Neural crest cell (in vitro differentiated cells): ENCODE measurements around the gene SLC5A3. TPM values are rescaled to one million over a fixed set of nuclear protein-coding genes. Genes with fewer than 3 reads are reported as not detected.

Source experiments
- DNase-seq: peaks from one replicate; pipeline ENCODE4 v3.0.0; 2021; ENCODE audit warnings: low read depth, mixed read lengths, low spot score
- H3K27ac Mint-ChIP-seq: one replicate; pipeline ENCODE4 v1.8.0; 2021; ENCODE audit warnings: mild to moderate bottlenecking, mixed read lengths; ENCODE audit not compliant: unreplicated experiment
- H3K27me3 Mint-ChIP-seq: 2 replicates; pipeline ENCODE4 v1.8.0; 2021; ENCODE audit warnings: low read depth, mild to moderate bottlenecking, mixed read lengths
- H3K36me3 Mint-ChIP-seq: 2 replicates; pipeline ENCODE4 v1.8.0; 2021; ENCODE audit warnings: low read depth, mild to moderate bottlenecking, mixed read lengths
- H3K4me1 Mint-ChIP-seq: 2 replicates; pipeline ENCODE4 v1.8.0; 2021; ENCODE audit warnings: mixed read lengths
- H3K4me3 Mint-ChIP-seq: one replicate; pipeline ENCODE4 v1.8.0; 2021; ENCODE audit warnings: mild to moderate bottlenecking, mixed read lengths
- H3K9me3 Mint-ChIP-seq: 2 replicates; pipeline ENCODE4 v1.8.0; 2021; ENCODE audit warnings: mixed read lengths
- CTCF ChIP-seq: fragments of 200-600 bp; sonication (generic); conservative IDR thresholded peaks from 2 replicates; pipeline ENCODE4 v1.5.0; 2021; ENCODE audit warnings: antibody characterized with exemption, mild to moderate bottlenecking
- total RNA-seq: library from RNA; stranded (reverse); gene quantifications from 2 replicates; pipeline ENCODE4 v1.2.1, GENCODE V29; 2021

The SLC5A3 gene
- total RNA-seq, 1 donor from 2014 or later: 19.6 TPM

GRCh38 chr21:34031835-34032370 is 41.5 kb upstream of the SLC5A3 start:
- H3K4me1 Mint-ChIP-seq: peaks cover 8% of the 10 kb centered on the region
- no peak overlapping the region for H3K27ac Mint-ChIP-seq
- no peak overlapping the region for H3K4me3 Mint-ChIP-seq

GRCh38 chr21:34034369-34035014 is 38.9 kb upstream of the SLC5A3 start:
- Mint-ChIP-seq H3K27me3 (peaks cover 5% of the 10 kb centered on the region), H3K4me1 (peaks cover 8% of the 10 kb centered on the region), H3K9me3 (peaks cover 4% of the 10 kb centered on the region), H3K27ac (no peak overlapping the region), H3K4me3 (no peak overlapping the region), H3K36me3 (no peaks in the 10 kb centered on the region)
- DNase-seq: no peak
- no peak for TF ChIP-seq CTCF

More at GRCh38 chr21:34031835-34032370, 41.5 kb upstream of the SLC5A3 start:
- TF ChIP-seq CTCF: no peak
- Mint-ChIP-seq H3K9me3 (peaks cover 2% of the 10 kb centered on the region), H3K36me3 (no peaks in the 10 kb centered on the region), H3K27me3 (peaks cover 2% of the 10 kb centered on the region)
- no peak for DNase-seq

- peaks cover 7% of the 10 kb centered on the region for H3K27me3 Mint-ChIP-seq
- peaks cover 2% of the 10 kb centered on the region for H3K9me3 Mint-ChIP-seq
- no peaks in the 10 kb centered on the region for H3K36me3 Mint-ChIP-seq
- H3K4me1 Mint-ChIP-seq: peaks cover 7% of the 10 kb centered on the region
- DNase-seq: no peak
- TF ChIP-seq CTCF: no peak
- no peak overlapping the region for H3K27ac Mint-ChIP-seq
- H3K4me3 Mint-ChIP-seq: no peak overlapping the region
Observed at GRCh38 chr21:34035619-34036354, 37.6 kb upstream of the SLC5A3 start.

GRCh38 chr21:34037009-34037795 is 36.2 kb upstream of the SLC5A3 start:
- peaks cover 2% of the 10 kb centered on the region for H3K9me3 Mint-ChIP-seq
- no peak for DNase-seq
- H3K27me3 Mint-ChIP-seq: peaks cover 9% of the 10 kb centered on the region
- peaks cover 7% of the 10 kb centered on the region for H3K4me1 Mint-ChIP-seq
- no peaks in the 10 kb centered on the region for H3K36me3 Mint-ChIP-seq
- TF ChIP-seq CTCF: no peak
- H3K27ac Mint-ChIP-seq: no peak overlapping the region
- no peak overlapping the region for H3K4me3 Mint-ChIP-seq

- H3K4me1 Mint-ChIP-seq: peaks cover 7% of the 10 kb centered on the region
- no peaks in the 10 kb centered on the region for H3K36me3 Mint-ChIP-seq
- H3K27ac Mint-ChIP-seq: no peak overlapping the region
- no peak for DNase-seq
- peaks cover 12% of the 10 kb centered on the region for H3K27me3 Mint-ChIP-seq
- H3K9me3 Mint-ChIP-seq: peaks cover 2% of the 10 kb centered on the region
- no peak for TF ChIP-seq CTCF
- H3K4me3 Mint-ChIP-seq: no peak overlapping the region
Observed at GRCh38 chr21:34039678-34040382, 33.5 kb upstream of the SLC5A3 start.
